HTR-8/SVneo (cell line): ENCODE data around the gene KRTDAP.
"Not testable (repeated sequence)": the region's sequence is repeated elsewhere in the genome, so short reads cannot be mapped to it uniquely, and the experiment has no call there.

ENCODE experiments used
- DNase-seq: peaks from one replicate; pipeline ENCODE4 v3.0.0; 2011; ENCODE audit warnings: low spot score, mixed read lengths; ENCODE audit not compliant: insufficient read length
- FAIRE-seq: peaks from 2 replicates; lab custom pipeline; 2011; peaks lifted over from hg19 to GRCh38; lab: Jason Lieb, UNC

The KRTDAP gene

GRCh38 chr19:35487656-35488182 lies 2.5 kb downstream of the KRTDAP start:
- FAIRE-seq (no peak), DNase-seq (no peak)

GRCh38 chr19:35486268-35486708 lies 4.0 kb downstream of the KRTDAP start:
- FAIRE-seq: no peak
- DNase-seq: no peak

DNA sequence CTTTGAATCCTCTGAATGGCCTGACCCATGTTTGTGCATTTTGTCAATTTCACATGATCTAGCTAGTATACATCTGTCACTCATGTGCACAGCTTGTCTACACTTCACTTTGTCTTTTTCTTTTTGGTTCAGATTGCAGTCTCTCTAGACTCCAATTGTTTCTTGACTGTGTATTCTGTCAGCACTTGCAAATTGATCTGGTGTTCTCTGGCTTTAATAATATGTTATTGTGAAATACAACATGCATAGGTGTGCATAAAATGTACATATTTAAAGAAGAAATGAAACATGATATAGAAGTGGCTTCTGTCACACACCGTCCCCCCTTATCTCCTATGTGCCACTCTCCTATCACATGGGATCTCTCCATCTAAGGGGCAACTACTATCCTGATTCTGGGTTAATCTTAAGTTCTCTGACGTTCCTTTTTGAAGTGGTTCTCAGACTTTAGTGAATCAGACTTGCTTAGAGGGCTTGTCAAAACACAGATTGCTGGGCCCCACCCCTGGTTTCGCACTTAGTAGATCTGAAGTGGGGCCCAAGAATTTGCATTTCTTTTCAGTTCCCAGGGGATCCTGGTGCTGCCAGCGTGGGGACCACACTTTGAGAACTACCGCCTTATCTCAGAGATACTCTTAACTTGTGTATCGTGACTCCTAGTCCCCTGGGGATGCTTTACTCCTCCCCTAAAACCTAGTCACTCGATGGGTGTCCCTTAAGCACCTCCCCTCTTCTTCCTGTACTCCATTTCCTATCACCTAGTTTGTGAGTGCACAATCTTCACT lies 5.8 kb downstream of the KRTDAP start:
- DNase-seq (no peak), FAIRE-seq (no peak)

DNA sequence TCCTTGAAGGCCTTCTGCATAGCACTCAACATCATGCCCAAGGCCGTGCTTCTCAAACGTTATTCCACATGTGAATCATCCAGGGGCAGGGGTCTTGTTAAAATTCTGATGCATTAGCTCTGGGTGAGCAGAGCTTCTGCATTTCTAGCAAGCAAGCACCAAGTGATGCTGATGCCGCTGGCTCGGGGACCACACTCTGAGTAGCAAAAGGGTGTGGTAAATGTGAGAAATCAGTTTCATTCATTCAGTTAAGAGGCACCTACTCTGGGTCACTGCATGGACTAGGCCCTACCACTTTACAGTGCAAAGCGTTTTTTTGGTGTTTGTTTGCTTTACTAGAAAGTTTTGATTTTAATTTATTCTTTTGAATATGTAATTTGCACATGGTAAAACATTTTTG lies 7.2 kb downstream of the KRTDAP start:
- DNase-seq: no peak
- no peak for FAIRE-seq

GRCh38 chr19:35478794-35479677 lies 11.2 kb downstream of the KRTDAP start:
- no peak for FAIRE-seq
- DNase-seq: no peak

- DNase-seq: no peak
- FAIRE-seq: no peak
Measured at GRCh38 chr19:35476149-35476548, 14.1 kb downstream of the KRTDAP start.

- FAIRE-seq, DNase-seq: not testable (repeated sequence)
Measured at GRCh38 chr19:35474594-35474993, 15.7 kb downstream of the KRTDAP start.

DNA sequence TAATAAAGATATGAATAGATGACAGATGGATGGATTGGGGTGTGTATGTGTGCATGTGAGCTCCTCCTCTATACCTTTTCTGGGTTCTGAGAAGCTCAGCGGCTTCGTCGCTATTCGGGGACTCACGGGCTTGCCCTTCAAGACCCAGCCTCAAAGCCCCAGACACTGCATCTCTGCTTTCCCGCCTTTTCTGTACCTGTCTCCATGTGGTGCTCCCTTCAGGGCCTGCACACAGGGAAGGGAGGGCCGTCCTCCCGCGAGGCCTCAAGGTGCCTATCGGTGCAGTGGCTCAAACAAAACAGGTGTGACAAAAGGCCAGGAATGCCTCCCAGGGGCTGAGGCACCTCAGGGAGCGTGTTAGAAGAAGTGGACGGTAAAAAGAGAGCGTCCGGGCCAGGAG lies 16.2 kb downstream of the KRTDAP start:
- DNase-seq: no peak
- FAIRE-seq: no peak

- FAIRE-seq: no peak
- DNase-seq: no peak
Measured at GRCh38 chr19:35471946-35472345, 18.3 kb downstream of the KRTDAP start.

GRCh38 chr19:35471075-35471474 lies 19.2 kb downstream of the KRTDAP start:
- not testable (repeated sequence) for FAIRE-seq, DNase-seq

- DNase-seq (no peak), FAIRE-seq (no peak)
Measured at GRCh38 chr19:35470128-35470527, 20.1 kb downstream of the KRTDAP start.

GRCh38 chr19:35468637-35469036 lies 21.6 kb downstream of the KRTDAP start:
- peak; percentile 49 for DNase-seq
- no peak for FAIRE-seq

DNA sequence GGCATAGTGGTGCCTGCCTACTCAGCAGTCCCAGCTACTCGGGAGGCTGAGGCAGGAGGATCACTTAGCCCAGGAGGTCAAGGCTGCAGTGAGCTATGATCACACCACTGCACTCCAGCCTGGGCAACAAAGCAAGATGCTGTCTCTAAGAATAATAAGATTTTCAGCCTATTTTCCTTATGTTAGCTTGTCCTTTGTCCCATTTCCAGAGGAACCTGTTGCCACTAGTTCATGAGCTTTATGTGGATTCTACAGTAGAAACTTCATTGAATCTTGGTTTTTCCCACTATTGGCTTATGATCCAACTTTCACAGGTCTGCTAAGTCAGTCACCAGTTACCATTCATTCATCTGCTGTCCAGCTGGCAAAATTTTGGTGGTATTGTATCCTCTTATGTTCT lies 24.0 kb downstream of the KRTDAP start:
- FAIRE-seq (no peak), DNase-seq (no peak)

GRCh38 chr19:35462956-35463355 lies 27.3 kb downstream of the KRTDAP start:
- FAIRE-seq, DNase-seq: not testable (repeated sequence)

DNA sequence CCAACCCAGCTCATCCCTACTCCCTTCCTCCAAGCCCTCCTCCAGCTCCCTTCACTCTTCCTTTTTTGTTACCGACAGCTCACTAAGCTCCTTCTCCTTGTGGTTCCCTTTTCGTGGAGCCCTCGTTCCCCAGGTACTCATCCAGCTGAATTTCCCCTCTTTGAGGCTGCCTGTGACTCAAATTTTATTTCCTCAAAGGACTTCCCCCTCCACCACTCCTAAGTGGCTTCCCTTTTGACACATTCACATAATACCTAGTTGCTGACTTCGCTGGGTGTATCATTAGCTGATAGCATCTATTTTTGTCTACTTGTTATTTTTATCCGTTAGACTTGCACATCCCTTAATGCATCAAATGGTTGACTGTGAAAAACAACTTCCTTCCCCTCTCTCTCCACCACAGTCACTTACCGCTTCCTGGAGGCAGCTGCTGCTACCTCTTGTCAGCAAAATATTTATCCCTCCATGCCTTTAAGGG lies 27.7 kb downstream of the KRTDAP start:
- DNase-seq (no peak), FAIRE-seq (no peak)

DNA sequence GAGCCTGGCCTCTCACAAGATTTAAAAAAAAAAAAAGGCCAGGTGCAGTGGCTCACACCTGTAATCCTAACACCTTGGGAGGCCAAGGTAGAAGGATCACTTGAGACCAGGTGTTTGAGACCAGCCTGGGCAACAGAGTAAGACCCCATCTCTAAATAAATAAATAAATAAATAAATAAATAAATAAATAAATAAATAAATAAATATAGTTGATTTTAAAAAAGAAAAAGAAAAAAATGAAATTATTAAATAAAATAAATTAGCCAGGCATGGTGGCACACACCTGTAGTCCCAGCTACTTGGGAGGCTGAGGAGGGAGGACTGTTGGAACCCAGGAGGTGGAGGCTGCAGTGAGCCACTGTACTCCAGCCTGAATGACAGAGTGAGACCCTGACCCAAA lies 28.5 kb downstream of the KRTDAP start:
- not testable (repeated sequence) for DNase-seq, FAIRE-seq

DNA sequence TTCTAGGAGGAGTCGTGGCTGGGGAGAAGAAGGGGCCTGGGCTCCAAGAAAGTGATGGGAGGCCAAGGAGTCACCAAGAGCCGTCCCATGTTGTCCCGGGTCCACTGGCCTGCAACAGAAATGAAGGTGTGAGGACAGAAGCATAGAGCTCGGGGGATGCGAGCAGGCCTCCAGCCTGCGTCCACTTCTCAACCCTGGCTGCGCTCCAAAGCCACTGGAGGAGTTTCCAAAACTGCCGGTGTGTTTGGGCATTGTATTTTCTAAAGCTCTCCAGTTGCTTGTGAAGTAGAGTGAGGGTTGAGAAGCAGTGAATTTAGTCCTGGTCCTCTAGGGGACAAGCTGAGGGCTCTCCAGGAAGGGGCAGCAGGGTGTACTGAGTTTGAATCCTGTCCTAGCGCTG lies 29.2 kb downstream of the KRTDAP start:
- no peak for FAIRE-seq
- DNase-seq: no peak

DNA sequence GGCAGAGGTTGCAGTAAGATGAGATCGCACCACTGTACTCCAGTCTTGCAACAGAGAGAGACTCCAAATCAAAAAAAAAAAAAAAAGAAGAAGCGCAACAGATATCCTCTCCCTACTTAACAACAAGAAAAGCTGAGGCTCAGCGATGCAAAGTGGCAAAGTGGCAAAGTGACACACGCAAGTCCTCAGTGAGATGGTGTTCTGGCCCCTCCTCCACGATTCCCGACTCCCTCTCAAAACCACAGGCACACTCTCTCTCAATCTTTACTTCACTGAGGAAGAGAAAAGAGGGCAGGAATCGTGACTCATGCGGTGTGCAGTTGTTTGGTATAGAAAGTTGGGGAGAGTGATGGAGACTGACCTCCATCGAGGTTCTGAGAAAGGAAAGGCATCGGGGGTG lies 29.7 kb downstream of the KRTDAP start:
- DNase-seq (no peak), FAIRE-seq (no peak)

DNA sequence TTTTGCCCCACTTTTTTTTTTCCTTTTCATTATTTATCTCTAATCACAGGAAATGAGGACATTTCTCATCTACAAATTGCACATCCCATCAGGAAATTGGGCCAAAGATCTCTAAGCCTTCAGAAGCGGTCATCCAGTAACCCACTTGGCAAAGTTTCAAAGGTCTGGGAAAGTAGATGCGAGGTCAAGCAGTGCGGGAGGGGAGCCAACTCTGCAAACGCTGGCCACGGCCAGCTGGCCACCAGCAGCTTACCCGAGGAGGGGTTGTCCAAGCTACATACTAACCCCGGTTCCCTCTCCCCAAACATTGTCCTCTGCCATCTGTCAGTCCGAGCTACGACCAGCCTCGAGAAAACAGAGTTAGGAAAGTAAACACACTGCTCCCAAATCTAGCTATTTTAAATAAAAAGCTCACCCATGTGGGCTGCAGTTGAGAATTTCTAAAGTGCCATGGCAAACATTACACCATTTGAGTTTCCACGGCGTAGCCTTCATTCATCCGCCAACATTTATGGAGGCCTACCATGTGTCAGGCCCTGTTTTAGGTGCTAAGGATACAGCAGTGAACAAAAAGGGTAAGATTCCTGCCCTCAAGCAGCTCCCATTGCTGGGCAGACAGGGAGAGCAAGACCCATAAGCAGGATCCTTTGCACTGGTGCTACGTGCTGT lies 30.7 kb downstream of the KRTDAP start:
- FAIRE-seq (no peak), DNase-seq (no peak)

- no peak for FAIRE-seq
Measured at GRCh38 chr19:35458731-35459391, 31.4 kb downstream of the KRTDAP start.

More at GRCh38 chr19:35458731-35459391, 31.4 kb downstream of the KRTDAP start:
- DNase-seq: no peak
